ENCODE measurements around the gene SUPT3H. TPM values are rescaled to one million over a fixed set of nuclear protein-coding genes. Genes with fewer than 3 reads are reported as not detected.
"Not testable (repeated sequence)": the region's sequence is repeated elsewhere in the genome, so short reads cannot be mapped to it uniquely, and the experiment has no call there.

SUPT3H gene
- polyA plus RNA-seq, 3 donors = 21.6 to 23.8 (median 23.5) TPM

DNA sequence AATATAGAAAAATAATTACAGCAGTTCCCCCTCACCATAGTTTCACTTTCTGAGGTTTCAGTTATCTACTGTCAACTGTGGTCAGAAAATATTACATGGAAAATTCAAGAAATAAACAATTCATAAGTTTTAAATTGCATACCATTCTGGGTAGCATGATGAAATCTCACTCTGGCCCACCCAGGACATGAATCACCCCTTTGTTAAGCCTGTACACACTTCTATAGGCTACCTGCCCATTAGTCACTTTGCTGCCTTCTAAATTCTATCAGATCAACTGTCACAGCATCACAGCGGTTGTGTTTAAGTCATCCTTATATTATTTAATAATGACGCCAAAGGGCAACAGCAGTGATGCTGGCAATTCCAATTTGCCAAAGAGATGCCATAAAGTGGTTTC lies 189.9 kb downstream of the SUPT3H start:
- no peak for DNase-seq (ENCODE audit: low read depth in 3 of 3, low spot score in 2 of 3)

DNA sequence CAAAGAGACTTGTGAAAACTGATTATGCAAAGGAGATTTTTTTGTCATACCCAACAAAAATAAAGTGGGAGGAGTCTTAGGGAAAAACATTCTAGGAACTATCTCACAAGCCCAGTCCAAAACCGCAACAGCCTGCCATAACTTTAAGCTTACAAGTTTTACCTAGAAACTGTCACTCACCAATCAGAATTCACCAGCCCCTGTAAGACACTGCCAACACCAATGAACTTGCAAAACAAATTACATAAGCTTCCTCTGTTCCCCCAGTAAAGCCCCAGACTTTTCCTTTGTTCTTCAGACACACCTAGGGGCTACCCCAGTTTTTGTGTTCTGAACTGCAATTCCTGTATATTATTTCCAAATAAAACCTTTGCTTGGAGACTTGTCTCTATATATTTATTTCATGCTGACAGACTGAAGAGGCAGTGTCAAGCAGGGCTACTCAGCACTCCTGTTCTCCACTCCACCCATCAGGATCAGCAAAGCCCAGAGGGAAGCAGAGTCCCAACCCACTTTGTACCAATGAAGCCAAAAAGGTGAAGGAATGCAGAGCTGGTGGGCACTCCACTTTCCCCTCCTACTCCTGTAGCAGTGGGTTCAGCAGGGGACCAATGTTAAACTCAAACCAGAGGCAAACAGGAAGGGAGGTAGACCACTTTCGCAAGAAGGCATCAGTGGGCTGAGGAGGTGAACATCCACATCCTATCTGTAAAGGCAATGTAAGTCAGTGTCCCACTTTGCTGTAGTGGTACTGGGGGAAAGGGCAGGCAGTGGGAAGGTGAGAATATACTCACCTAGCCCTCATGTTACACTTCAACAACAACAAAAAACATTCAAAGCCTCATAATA lies 192.1 kb downstream of the SUPT3H start:
- DNase-seq (ENCODE audit: low read depth in 3 of 3, low spot score in 2 of 3) = no peak

DNA sequence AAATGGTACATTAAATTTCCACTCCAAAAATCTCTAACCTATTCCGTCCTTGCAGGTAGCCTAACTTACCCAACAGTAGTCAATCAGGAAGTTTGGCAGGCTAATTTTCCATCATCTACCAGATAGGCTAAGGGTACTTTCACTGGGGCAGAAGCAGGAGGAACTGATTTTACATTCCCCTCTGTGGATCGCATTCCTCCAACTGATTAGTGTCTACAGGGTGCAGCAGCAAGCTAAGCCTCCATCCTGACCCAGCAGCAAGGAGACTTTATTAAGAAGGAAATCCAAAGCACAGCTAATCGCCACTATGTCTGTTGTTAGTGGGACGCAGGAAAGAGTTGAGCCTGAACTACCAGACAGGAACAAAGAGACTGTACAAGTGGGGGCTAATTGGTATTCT lies 192.8 kb downstream of the SUPT3H start:
- no peak for DNase-seq (ENCODE audit: low read depth in 3 of 3, low spot score in 2 of 3)

DNA sequence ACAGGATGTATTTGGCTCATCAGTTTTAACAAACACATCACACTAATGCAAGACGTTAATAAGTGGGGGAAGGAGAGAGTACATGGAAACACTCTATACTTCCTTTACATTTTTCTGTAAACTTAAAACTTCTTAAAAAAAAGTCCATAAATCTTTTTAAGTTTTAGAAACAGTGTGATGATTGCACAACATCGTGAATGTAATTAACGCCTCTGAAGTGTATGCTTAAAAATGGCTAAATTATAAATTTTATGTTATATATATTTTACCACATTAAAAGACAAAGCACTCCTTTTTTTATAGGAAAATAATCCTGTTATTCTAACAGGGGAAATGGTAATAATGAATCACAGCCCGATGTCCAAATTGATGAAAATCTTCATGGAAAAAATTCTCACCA lies 193.7 kb downstream of the SUPT3H start:
- no peak for DNase-seq (ENCODE audit: low read depth in 3 of 3, low spot score in 2 of 3)

DNA sequence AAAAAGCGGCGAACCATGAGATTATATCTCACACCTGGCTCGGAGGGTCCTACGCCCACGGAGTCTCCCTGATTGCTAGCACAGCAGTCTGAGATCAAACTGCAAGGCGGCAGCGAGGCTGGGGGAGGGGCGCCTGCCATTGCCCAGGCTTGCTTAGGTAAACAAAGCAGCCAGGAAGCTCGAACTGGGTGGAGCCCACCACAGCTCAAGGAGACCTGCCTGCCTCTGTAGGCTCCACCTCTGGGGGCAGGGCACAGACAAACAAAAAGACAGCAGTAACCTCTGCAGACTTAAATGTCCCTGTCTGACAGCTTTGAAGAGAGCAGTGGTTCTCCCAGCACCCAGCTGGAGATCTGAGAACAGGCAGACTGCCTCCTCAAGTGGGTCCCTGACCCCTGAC lies 201.4 kb downstream of the SUPT3H start:
- not testable (repeated sequence) for DNase-seq (ENCODE audit: low read depth in 3 of 3, low spot score in 2 of 3)

DNA sequence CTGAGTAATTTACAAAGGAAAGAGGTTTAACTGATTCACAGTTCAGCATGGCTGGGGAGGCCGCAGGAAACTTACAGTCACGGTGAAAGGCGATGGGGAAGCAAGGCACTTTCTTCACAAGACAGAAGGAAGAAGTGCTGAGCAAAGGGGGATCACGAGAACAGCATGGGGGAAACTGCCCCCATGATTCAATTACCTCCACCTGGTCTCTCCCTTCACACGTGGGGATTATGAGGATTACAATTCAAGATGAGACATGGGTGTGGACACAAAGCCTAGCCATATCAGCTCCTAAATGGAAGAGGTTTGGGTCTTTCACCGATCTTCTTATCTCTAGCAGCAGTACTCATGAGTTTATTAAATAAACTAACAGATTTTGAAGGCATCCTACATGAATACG lies 202.5 kb downstream of the SUPT3H start:
- DNase-seq (ENCODE audit: low read depth in 3 of 3, low spot score in 2 of 3) = no peak

DNA sequence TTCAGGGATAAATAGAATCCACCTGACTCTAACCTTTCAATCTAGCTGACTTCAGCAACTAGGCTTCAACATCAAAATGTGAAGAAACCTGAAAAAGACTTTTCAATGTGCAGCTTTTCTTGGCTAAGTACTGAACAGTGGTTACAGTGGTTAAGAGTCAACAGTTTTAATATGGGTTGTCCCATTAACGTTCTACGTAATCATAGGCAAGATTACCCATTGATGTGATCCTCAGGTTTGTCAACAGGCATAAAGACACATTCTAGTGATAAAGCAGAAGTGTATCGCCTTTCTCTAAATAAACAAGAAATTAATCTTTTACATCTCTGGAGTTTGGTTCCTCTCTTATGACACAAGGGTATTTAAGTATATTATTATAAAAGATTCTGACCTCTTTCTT lies 203.7 kb downstream of the SUPT3H start:
- no peak for DNase-seq (ENCODE audit: low read depth in 3 of 3, low spot score in 2 of 3)

DNA sequence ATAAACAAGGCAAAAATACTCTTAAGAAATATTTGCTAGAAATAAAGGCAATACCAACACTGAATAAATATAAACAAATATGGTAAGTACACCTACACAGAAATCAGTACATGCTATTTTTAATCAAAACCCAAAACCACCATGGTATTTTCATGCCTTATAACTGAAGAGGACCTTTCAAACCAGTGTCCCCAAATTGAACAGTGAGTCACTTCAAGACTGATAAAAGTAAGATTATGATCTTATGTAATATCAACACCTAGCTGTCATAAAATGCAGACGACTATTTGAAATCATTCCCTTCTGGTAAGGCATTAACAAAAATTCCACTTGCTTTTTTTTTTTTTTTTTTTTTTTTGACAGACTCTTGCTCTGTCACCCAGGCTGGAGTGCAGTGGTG lies 206.4 kb downstream of the SUPT3H start:
- no peak for DNase-seq (ENCODE audit: low read depth in 3 of 3, low spot score in 2 of 3)

DNA sequence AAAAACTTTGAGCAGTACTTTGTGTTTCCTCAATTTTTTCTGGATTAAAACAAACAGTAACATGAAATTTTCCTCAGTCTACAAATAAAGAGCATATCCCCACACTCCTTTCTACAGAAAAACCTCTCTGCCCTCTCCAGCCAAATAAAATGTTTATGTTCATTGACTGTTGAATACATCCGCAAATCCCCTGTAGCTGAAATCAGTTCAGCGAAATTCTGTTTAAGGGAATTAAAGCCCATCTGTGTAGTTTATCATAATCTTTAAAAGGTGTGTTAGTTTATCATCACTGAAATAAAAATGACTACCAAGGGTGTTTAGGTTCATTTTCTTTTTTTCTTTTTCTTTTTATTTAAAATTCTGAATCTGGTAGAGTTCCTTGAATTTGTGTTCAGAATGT lies 207.4 kb downstream of the SUPT3H start:
- DNase-seq (ENCODE audit: low read depth in 3 of 3, low spot score in 2 of 3) = no peak

DNA sequence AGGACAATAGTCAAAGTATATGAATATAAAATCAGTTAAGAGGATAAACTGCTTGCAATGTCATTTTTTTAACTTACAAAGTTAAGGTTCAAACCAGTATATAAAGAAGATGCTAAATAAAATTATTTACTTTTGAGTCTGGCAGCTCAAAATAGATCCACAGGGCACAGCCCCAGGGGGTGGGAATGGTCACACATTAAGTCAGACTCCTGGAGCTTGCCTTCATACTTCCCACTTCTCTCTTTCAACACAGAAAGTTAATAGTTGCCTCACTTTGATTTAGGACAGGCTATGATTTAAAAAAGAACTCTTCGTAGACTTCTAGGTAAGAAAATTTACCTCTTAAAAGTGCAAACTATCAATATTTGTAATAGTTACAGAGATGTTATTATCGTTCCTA lies 207.9 kb downstream of the SUPT3H start:
- DNase-seq (ENCODE audit: low read depth in 3 of 3, low spot score in 2 of 3) = no peak

DNA sequence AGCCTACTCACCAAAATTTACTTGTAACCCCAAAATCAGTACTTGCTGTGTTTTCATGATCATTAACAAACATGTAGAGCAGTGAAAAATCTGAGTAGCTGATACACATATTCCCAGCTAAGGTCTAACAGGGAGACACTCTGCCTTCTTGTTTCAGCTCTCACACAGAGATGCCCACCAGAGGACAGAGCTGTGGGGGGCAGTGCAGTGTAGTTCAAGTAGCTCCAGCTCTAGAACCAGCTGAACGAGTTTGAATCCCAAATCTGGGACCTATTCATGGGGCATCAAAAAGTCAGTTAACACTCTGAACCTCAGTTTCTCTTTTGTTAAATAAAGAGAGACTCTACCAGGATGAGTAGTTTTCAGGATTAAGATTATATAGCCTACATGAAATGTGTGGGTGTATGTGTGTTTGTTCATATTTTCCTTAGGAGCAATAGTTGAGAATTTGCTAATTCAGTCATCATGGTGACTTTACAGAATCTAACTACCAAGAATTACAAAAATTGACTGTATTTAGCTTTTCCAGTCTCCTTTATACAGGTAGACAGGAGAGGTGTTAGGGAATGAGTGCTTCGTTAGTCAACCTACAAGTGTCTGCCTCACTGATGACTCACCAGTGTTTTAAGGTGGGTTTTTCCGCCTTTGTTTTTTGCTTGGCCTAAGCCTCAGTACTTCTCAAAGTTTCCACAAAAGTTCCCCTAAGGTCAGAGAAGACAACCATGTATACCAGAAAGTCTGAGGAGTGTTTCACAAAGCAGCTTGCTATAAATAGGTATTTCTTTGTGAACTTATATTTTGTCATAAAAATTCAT lies 213.6 kb downstream of the SUPT3H start:
- no peak for DNase-seq (ENCODE audit: low read depth in 3 of 3, low spot score in 2 of 3)

DNA sequence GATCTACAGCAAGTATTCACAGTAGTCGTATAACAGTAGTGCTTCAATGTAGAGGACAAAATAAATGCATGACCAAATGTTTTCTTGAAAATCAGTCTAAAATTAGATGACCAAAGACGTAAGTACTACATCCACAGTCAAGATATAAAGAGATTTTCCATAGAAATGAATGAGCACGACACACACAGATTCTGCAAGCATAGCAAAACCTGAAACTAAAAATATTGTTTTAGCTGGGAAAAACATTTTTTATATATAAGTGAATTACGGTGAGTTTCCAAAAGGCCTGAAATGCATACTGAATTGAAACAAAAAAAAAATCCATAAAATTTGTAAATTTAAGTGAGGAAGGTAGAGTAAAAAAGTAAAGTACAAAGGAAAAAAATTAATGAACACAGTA lies 217.4 kb downstream of the SUPT3H start:
- no peak for DNase-seq (ENCODE audit: low read depth in 3 of 3, low spot score in 2 of 3)

DNA sequence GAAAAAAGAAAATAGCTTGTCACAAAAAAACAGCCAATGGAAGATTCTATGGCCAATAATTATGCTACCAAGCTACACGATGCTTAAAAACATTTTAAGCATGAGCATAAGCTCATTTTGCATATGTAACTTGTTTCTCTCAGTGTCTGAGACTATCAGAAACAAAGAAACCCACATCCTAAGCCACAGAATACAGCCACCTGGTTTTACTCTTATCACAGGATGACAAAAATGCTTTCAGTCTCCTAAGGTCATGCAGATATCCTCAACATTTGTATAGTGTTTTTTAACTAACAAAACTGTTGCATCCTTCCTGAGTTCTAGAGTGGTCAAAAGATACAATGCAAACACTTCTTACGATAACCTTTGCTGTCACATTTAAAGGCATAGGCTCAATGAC lies 221.7 kb downstream of the SUPT3H start:
- no peak for DNase-seq (ENCODE audit: low read depth in 3 of 3, low spot score in 2 of 3)

DNA sequence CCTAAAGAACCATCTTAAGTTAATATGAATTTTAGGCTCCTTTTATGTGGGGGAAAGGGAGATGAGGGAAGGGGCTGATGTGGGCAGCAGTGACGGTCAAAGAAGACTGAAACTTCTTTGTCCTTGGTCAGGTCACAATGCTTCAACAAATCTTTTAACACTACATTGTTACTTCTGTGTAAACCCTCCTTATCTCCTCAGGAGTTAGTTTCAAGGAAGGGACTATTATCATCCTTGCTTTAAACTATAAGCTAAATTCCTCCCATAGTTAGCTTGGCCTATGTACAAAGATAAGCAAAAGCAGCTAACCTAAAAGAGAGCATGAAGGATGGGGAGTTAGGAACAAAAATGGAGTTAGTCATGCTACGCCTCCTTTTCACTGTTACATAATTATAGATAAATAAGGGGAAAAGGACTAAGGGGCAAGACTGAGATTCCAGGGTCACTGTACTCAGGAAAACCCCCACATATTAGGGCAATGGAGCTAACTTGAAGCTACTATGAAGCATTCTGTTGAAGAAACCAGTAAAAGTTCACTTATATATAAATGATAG lies 222.3 kb downstream of the SUPT3H start:
- DNase-seq (ENCODE audit: low read depth in 3 of 3, low spot score in 2 of 3) = no peak

DNA sequence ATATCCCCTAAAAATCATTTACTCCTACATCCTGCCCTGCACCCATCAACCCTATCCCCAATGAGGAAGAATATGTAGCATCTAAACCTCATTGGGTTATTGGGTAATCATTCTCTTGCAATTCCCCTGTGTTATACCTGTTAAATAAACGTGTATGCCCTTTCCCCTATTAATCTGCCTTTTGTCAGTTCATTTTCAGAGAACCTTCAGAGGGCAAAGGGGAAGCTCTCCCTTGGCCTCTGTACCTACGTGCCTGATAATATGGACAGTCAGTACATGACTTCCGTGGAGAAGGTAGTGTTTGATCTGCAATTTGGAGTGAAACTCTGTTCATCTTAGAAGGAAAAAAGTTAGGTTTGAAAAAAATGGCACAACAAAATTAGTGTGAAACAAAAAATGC lies 223.1 kb downstream of the SUPT3H start:
- DNase-seq (ENCODE audit: low read depth in 3 of 3, low spot score in 2 of 3) = no peak

DNA sequence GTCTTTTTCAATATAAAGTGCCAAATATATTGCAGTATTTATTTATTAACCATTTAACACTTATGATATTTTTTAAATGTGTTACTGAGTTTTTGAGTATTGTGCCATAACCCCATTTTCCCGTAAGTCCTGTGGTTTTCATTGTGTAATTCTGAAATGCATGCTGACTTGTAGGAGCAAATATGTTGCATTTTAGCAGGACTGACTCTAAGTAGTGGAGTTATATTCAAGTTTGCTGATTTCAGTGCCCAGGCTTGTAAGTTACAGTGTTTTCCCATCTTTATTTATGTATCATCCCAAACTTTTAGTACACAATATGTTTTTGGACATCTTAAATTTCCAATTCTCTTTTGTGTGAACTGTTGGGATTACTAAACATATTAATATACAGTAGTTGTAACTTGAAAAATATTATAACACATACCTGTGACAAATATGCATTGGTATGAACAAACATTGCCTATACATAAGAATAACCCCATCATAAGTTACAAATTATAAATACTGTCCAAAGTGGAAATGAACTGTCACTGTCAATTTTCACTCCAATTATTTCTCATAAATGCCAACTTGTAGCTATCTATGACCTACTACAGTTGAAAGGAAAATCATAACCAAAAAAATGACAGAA lies 228.9 kb downstream of the SUPT3H start:
- DNase-seq (ENCODE audit: low read depth in 3 of 3, low spot score in 2 of 3) = no peak

DNA sequence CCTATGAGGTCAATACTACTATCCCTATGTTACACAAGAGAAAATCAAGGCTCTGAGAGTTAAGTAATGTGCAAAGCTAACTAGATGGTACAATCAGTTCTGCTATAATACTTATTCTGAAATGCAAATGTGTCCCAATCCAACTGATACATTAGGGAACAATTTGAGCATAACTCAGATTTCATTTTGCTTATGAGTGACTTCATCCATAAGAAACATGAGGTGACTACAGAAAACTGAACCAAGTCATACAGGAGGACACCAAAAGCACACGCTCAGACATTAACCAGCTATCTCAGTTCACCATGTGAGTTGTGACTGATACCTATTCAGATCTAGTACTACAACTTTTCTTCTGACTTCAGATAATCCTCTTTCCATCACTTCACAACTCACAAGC lies 229.5 kb downstream of the SUPT3H start:
- DNase-seq (ENCODE audit: low read depth in 3 of 3, low spot score in 2 of 3) = no peak

DNA sequence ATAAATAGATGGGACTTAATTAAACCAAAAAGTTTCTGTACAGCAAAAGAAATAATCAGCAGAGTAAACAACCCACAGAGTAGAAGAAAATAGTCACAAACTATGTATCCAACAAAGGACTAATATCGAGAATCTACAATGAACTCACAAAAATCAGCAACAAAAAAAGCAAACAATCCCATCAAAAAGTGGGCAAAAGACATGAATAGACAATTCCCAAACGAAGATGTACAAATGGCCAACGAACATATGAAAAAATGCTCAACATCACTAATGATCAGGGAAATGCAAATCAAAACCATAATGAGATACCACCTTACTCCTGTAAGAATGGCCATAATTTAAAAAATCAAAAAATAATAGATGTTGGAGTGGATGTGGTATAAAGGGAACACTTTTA lies 232.1 kb downstream of the SUPT3H start:
- not testable (repeated sequence) for DNase-seq (ENCODE audit: low read depth in 3 of 3, low spot score in 2 of 3)

DNA sequence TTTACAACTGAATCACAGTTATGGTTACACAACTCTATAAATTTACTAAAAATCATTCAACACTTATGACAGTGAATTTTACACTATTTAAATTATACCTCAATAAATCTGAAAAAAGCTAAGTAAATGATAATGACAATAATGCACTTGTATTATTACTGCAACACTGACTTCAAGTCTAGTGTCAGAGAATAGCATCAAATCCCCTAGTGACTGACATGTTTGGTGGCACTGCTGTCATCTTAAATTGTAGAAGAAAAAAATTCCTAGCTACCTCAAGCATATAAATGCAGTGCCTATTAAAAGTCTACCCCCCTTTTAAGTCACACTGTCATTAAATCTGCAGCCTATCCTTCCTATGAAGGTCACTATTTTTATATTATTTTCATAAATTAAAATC lies 239.0 kb downstream of the SUPT3H start:
- DNase-seq (ENCODE audit: low read depth in 3 of 3, low spot score in 2 of 3) = no peak

DNA sequence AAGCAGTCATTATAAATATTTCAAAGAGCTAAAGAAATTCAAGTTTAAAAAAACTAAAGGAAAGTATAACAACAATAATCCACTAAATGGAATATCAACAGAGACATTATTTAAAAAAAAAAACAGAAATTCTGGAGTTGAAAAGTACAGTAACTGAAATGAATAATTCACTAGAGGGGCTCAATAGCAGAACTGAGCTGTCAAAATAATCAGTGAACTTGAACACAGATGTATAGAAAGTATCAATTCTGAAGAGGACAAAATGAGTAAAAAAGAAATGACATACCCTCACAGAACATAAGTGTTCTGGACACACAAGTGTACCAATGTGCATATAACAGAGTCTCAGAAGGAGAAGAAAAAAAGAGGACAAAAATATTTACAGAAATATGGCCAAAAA lies 241.2 kb downstream of the SUPT3H start:
- no peak for DNase-seq (ENCODE audit: low read depth in 3 of 3, low spot score in 2 of 3)

DNA sequence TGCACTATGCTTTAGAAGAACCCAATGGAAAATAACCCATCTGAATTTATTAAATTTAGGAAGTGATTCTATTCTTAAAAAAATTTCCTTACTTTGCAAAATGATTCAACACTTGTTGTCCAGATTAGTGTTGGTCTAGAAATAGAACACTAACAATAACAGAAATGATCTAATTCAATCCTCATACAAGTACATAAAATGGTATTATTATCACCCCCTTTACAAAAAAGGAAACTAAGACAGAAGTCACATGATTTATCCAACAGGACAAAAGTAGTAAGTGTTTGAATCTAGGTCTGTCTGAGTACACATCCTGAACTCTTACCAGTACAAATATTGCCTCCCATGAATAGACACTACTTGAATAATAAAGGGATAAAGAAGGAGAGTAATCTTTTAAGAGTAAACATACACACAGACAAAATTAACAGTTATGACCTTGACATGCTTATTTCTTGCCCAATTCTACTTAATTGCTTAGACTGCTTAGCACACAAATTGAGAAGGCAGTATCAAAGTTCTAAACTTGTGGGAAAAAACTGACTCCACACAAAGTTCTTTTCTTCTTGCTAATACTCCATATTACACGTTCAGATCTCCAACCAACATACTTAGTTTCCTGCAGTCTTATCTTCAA lies 245.0 kb downstream of the SUPT3H start:
- DNase-seq (ENCODE audit: low read depth in 3 of 3, low spot score in 2 of 3) = no peak

All from right renal cortex interstitium (tissue), 3 donors.